GM12878 (cell line): Measurements from ENCODE around the gene SCUBE2. TPM values are rescaled to one million over a fixed set of nuclear protein-coding genes. Genes with fewer than 3 reads are reported as not detected.

Source experiments
- ATAC-seq: fragments of 200-7000 bp; cut with Tn5 transposase; 3 replicates; pipeline ENCODE4 v1.9.1; 2020; ENCODE audit warnings: mild to moderate bottlenecking, moderate library complexity
- BruUV-seq: library from RNA; stranded (reverse); fragments of 400-500 nt; replicated peaks from 2 replicates; lab custom pipeline; 2021; lab: Mats Ljungman, UMichigan
- CTCF ChIA-PET: fragments of 300-600 bp; sonication (Branson Sonifier 250); formaldehyde crosslinking; extraction: SDS; loops from one replicate; lab custom pipeline; 2021; ENCODE audit warnings: inconsistent platforms; lab: Yijun Ruan, JAX
- POLR2A ChIA-PET: fragments of 350-600 bp; formaldehyde crosslinking; extraction: SDS; loops from one replicate; lab custom pipeline; 2021; ENCODE audit warnings: inconsistent platforms; lab: Charles Lee
- RAD21 ChIA-PET: fragments of 300-600 bp; sonication (Branson Sonifier 250); formaldehyde crosslinking; loops from one replicate; lab custom pipeline; 2023; ENCODE audit warnings: antibody characterized with exemption; ENCODE audit not compliant: unreplicated experiment; lab: Charles Lee
- SMC1A ChIA-PET: fragments of 300-600 bp; sonication (Branson Sonifier 250); formaldehyde crosslinking; loops from one replicate; lab custom pipeline; 2023; ENCODE audit not compliant: unreplicated experiment, uncharacterized antibody; lab: Charles Lee
- DNase-seq: peaks from one replicate; pipeline ENCODE4 v3.0.0-alpha.2; 2011; ENCODE audit warnings: low read depth, low spot score
- FAIRE-seq: peaks from 3 replicates; lab custom pipeline; 2011; peaks lifted over from hg19 to GRCh38; lab: Jason Lieb, UNC
- H2AFZ ChIP-seq: 2 replicates; pipeline ENCODE4 v1.6.0; 2011; ENCODE audit warnings: low read depth, low read length, control low read depth; ENCODE audit not compliant: control insufficient read depth
- H3K27ac ChIP-seq: 2 replicates; pipeline ENCODE4 v1.5.1; 2011; ENCODE audit warnings: control low read depth; ENCODE audit not compliant: control insufficient read depth, insufficient read depth
- H3K27me3 ChIP-seq, 2 experiments: replicated peaks in 1 of 2; 2 replicates each; pipeline versions ENCODE4 v1.6.0 to v1.6.1; 2011; ENCODE audit warnings: low read length in 1 of 2; ENCODE audit not compliant: control insufficient read depth in 2 of 2, insufficient read depth in 2 of 2
- H3K36me3 ChIP-seq, 2 experiments: 2 replicates each; pipeline ENCODE4 v1.5.1; 2011; ENCODE audit warnings: low read length in 1 of 2; ENCODE audit not compliant: control insufficient read depth in 2 of 2, insufficient read depth in 2 of 2
- H3K4me1 ChIP-seq: 2 replicates; pipeline ENCODE4 v1.6.1; 2011; ENCODE audit warnings: mild to moderate bottlenecking, low read length, moderate library complexity, mixed read lengths; ENCODE audit not compliant: control insufficient read depth, insufficient read depth
- H3K4me2 ChIP-seq: 2 replicates; pipeline ENCODE4 v1.6.0; 2011; ENCODE audit warnings: control low read depth; ENCODE audit not compliant: control insufficient read depth, insufficient read depth
- H3K4me3 ChIP-seq: fragments of 200-600 bp; sonication (generic); 2 replicates; pipeline ENCODE4 v1.5.1; 2016
- H3K79me2 ChIP-seq: 2 replicates; pipeline ENCODE4 v1.6.0; 2011; ENCODE audit warnings: low read length; ENCODE audit not compliant: control insufficient read depth, insufficient read depth
- H3K9ac ChIP-seq: 2 replicates; pipeline ENCODE4 v1.8.0; 2011; ENCODE audit warnings: low read length, control low read depth, mixed read lengths; ENCODE audit not compliant: control insufficient read depth, insufficient read depth
- H3K9me3 ChIP-seq: replicated peaks from 3 replicates; pipeline ENCODE4 v1.5.1; 2011; ENCODE audit warnings: mild to moderate bottlenecking, low read length; ENCODE audit not compliant: control insufficient read depth, insufficient read depth
- H4K20me1 ChIP-seq: 2 replicates; pipeline ENCODE4 v1.6.0; 2011; ENCODE audit not compliant: control insufficient read depth, insufficient read depth
- BHLHE40 ChIP-seq, 2 experiments: fragments of 450-650 bp in 1 of 2; IDR thresholded peaks; 2 replicates each; pipeline ENCODE4 v1.6.1; 2011 to 2017; ENCODE audit warnings: low read depth in 2 of 2, borderline replicate concordance in 1 of 2, improper control_type of control experiment in 1 of 2, low read length in 1 of 2, mild to moderate bottlenecking in 1 of 2
- CREM ChIP-seq: IDR thresholded peaks from 2 replicates; pipeline ENCODE4 v1.6.1; 2014; ENCODE audit warnings: antibody characterized with exemption, low read depth
- KAT2A ChIP-seq: conservative IDR thresholded peaks from 2 replicates; pipeline ENCODE4 v1.6.1; 2011; ENCODE audit warnings: low read depth, low read length; ENCODE audit not compliant: control insufficient read depth
- NFIC ChIP-seq: IDR thresholded peaks from 2 replicates; pipeline ENCODE4 v1.6.1; 2012; ENCODE audit warnings: low read depth, mild to moderate bottlenecking, inconsistent platforms, low read length, moderate library complexity
- POLR2A ChIP-seq: IDR thresholded peaks from 2 replicates; pipeline ENCODE4 v1.6.1; 2011; ENCODE audit warnings: low read depth, mild to moderate bottlenecking, low read length
- RAD21 ChIP-seq: IDR thresholded peaks from 2 replicates; pipeline ENCODE4 v1.6.1; 2011; ENCODE audit warnings: mild to moderate bottlenecking, low read depth, low read length, moderate library complexity; ENCODE audit not compliant: insufficient read depth
- SUPT20H ChIP-seq: IDR thresholded peaks from 2 replicates; pipeline ENCODE4 v1.6.1; 2011; ENCODE audit warnings: low read depth, mild to moderate bottlenecking, low read length, moderate library complexity, borderline replicate concordance; ENCODE audit not compliant: control insufficient read depth
- TBL1XR1 ChIP-seq: IDR thresholded peaks from 2 replicates; pipeline ENCODE4 v1.6.1; 2012; ENCODE audit warnings: low read depth, low read length, improper control_type of control experiment
- YBX1 ChIP-seq: fragments of 450-650 bp; IDR thresholded peaks from 2 replicates; pipeline ENCODE4 v1.6.1; 2016; ENCODE audit warnings: antibody characterized with exemption
- ZNF217 ChIP-seq: fragments of 450-650 bp; IDR thresholded peaks from 2 replicates; pipeline ENCODE4 v1.6.1; 2017; ENCODE audit warnings: antibody characterized with exemption, mild to moderate bottlenecking
- ZNF622 ChIP-seq: fragments of 450-650 bp; IDR thresholded peaks from 2 replicates; pipeline ENCODE4 v1.6.1; 2017; ENCODE audit warnings: mild to moderate bottlenecking, inconsistent platforms
- WGBS: methylation state at CpG from one replicate; pipeline ENCODE4 v1.1.6; 2016; ENCODE audit warnings: low lambda C conversion rate; ENCODE audit not compliant: insufficient replicate concordance, insufficient coverage; ENCODE audit errors: missing lambda C conversion rate; 5-methylcytosine and 5-hydroxymethylcytosine counted together
- in situ Hi-C: fragments of 300-500 bp; cut with MboI; formaldehyde crosslinking; loops from 9 replicates; pipeline ENCODE4 v1.14.3; 2018; ENCODE audit warnings: mixed read lengths
- intact Hi-C: fragments of 100-400 bp; cut with micrococcal nuclease; formaldehyde crosslinking; loops from one replicate; pipeline ENCODE4 v1.14.2; 2022; ENCODE audit not compliant: unreplicated experiment
- polyA plus RNA-seq, 11 experiments: library from polyadenylated mRNA; depleted of rRNA in 4 of 11; unstranded in 6 of 11; stranded (reverse) in 5 of 11; fragments of >200 nt; fragmentation: Nextera tagmentation in 4 of 11; fragmentation: Illumina TruSeq in 1 of 11; extraction: Ambion mirVana in 4 of 11; extraction: Trizol in 1 of 11; gene quantifications; 1 replicate in 1 of 11; 2 replicates in 10 of 11; pipeline versions ENCODE4 v1.2.1 to v1.2.3, GENCODE V29; 2011 to 2016; ENCODE audit warnings: inconsistent platforms in 2 of 11, missing spikeins in 2 of 11, low read depth in 1 of 11
- total RNA-seq, 4 experiments: library from RNA; depleted of rRNA in 3 of 4; stranded (reverse); fragments of >200 nt in 3 of 4; fragmentation: Illumina TruSeq in 1 of 4; extraction: Trizol in 1 of 4; gene quantifications; 2 replicates each; pipeline versions ENCODE4 v1.2.1 to v1.2.3, GENCODE V29; 2013 to 2021
- TF ChIP-seq, protein P1 (sequence below): IDR thresholded peaks from 2 replicates; pipeline ENCODE4 v1.6.1; 2012; ENCODE audit warnings: low read depth, low read length, improper control_type of control experiment
- TF ChIP-seq, protein P2 (sequence below): fragments of 150-350 bp; IDR thresholded peaks from 2 replicates; pipeline ENCODE4 v1.6.1; 2016; ENCODE audit warnings: low read depth, low read length
- TF ChIP-seq, protein P3 (sequence below): fragments of 450-650 bp; IDR thresholded peaks from 2 replicates; pipeline ENCODE4 v1.6.1; 2016; ENCODE audit warnings: mild to moderate bottlenecking

Gene SCUBE2
- total and polyA plus RNA-seq, 10 of the 15 experiments (the other 5 are each of a cell fraction or from before 2014, with no cell fraction given) = 0.12 to 0.56 (median 0.31) TPM; not detected in 2

DNA sequence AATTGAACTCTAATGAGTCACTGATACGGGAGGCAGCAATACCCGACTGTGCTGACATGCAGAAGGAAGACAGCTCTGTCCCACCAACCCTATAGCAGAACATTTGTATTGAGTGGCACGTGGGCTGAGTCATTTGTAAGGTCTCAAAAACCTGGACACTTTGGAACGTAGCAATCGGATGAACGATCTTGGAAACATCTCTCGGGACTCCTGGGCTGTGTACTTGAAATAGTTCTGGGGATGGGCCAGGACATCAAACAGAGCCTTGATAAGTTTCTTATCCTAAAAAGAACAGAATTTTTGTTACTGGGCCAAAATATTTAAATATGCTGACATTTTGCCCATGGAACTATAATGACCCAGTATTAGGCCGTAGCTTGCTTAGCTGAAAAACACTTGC, 70.5 kb downstream of the SCUBE2 start:
- POLR2A ChIA-PET = no interaction called here
- WGBS = 77% methylated on average over 8 of the region's 8 CpGs
- no peaks in the 10 kb centered on the region for H3K79me2 ChIP-seq
- no peak for TF ChIP-seq ZNF622
- TF ChIP-seq BHLHE40 (IDR thresholded peaks at IDR 0.05; ENCODE audit: borderline replicate concordance in 1 of 2, low read depth in 2 of 2, low read length in 1 of 2) = no peak
- TF ChIP-seq POLR2A = no peak
- no peak for TF ChIP-seq TBL1XR1
- no peak for TF ChIP-seq NFIC
- no peak for TF ChIP-seq ZNF217
- no peak for TF ChIP-seq SUPT20H
- no peak for TF ChIP-seq CREM
- TF ChIP-seq, protein P1, sequence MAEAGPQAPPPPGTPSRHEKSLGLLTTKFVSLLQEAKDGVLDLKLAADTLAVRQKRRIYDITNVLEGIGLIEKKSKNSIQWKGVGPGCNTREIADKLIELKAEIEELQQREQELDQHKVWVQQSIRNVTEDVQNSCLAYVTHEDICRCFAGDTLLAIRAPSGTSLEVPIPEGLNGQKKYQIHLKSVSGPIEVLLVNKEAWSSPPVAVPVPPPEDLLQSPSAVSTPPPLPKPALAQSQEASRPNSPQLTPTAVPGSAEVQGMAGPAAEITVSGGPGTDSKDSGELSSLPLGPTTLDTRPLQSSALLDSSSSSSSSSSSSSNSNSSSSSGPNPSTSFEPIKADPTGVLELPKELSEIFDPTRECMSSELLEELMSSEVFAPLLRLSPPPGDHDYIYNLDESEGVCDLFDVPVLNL = no peak
- TF ChIP-seq RAD21 = no peak
- TF ChIP-seq, protein P2, sequence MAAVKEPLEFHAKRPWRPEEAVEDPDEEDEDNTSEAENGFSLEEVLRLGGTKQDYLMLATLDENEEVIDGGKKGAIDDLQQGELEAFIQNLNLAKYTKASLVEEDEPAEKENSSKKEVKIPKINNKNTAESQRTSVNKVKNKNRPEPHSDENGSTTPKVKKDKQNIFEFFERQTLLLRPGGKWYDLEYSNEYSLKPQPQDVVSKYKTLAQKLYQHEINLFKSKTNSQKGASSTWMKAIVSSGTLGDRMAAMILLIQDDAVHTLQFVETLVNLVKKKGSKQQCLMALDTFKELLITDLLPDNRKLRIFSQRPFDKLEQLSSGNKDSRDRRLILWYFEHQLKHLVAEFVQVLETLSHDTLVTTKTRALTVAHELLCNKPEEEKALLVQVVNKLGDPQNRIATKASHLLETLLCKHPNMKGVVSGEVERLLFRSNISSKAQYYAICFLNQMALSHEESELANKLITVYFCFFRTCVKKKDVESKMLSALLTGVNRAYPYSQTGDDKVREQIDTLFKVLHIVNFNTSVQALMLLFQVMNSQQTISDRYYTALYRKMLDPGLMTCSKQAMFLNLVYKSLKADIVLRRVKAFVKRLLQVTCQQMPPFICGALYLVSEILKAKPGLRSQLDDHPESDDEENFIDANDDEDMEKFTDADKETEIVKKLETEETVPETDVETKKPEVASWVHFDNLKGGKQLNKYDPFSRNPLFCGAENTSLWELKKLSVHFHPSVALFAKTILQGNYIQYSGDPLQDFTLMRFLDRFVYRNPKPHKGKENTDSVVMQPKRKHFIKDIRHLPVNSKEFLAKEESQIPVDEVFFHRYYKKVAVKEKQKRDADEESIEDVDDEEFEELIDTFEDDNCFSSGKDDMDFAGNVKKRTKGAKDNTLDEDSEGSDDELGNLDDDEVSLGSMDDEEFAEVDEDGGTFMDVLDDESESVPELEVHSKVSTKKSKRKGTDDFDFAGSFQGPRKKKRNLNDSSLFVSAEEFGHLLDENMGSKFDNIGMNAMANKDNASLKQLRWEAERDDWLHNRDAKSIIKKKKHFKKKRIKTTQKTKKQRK = no peak
- no peak for TF ChIP-seq YBX1
- TF ChIP-seq, protein P3, sequence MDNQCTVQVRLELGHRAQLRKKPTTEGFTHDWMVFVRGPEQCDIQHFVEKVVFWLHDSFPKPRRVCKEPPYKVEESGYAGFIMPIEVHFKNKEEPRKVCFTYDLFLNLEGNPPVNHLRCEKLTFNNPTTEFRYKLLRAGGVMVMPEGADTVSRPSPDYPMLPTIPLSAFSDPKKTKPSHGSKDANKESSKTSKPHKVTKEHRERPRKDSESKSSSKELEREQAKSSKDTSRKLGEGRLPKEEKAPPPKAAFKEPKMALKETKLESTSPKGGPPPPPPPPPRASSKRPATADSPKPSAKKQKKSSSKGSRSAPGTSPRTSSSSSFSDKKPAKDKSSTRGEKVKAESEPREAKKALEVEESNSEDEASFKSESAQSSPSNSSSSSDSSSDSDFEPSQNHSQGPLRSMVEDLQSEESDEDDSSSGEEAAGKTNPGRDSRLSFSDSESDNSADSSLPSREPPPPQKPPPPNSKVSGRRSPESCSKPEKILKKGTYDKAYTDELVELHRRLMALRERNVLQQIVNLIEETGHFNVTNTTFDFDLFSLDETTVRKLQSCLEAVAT = no peak
- no peak for TF ChIP-seq KAT2A
- TF ChIP-seq, all 136 proteins: peak for 0
- ChIA-PET SMC1A (interaction anchor here (1.0 to 1.1 kb wide), 2 partner anchors 74 to 117 kb away, joined by 3 read pairs; no protein-coding TSS in a partner anchor), RAD21 (no interaction called here), CTCF (interaction anchor here (1.3 kb wide), 1 partner anchor 486 kb away, joined by 4 read pairs; no protein-coding TSS in a partner anchor)
- BruUV-seq = no TSS peak
- H3K36me3 ChIP-seq = no peaks in the 10 kb centered on the region
- no peak overlapping the region for H3K27ac ChIP-seq
- no peaks in the 10 kb centered on the region; the same call in 1 of the 2 replicates for H3K4me1 ChIP-seq
- H2AFZ ChIP-seq = no peak overlapping the region
- no peaks in the 10 kb centered on the region for H4K20me1 ChIP-seq
- ATAC-seq (no peak), FAIRE-seq (no peak), DNase-seq (no peak)
- H3K27me3 ChIP-seq = no peaks in the 10 kb centered on the region
- in situ Hi-C loops = no loop called here
- H3K4me2 ChIP-seq = no peak overlapping the region
- H3K9me3 ChIP-seq = no peaks in the 10 kb centered on the region
- no peak overlapping the region for H3K4me3 ChIP-seq
- no peak overlapping the region for H3K9ac ChIP-seq
- intact Hi-C loops = no loop called here
